Astrocyte of the cerebellum (primary cell): ENCODE data around the gene FRMD1.

Experiments
- DNase-seq: peaks from one replicate; pipeline ENCODE4 v3.0.0-alpha.2; 2011; ENCODE audit warnings: low read depth
- H3K4me3 ChIP-seq: 2 replicates; pipeline ENCODE4 v1.5.1; 2011; ENCODE audit warnings: mild to moderate bottlenecking, low read depth, low read length, moderate library complexity
- in situ Hi-C: cut with HindIII; loops from 2 replicates; pipeline ENCODE4 v1.10.0; 2017; ENCODE audit warnings: low sequenced_read_pairs
- TF ChIP-seq, protein P1 (sequence below): IDR thresholded peaks from 2 replicates; pipeline ENCODE4 v1.5.1; 2012; ENCODE audit warnings: low read length, low read depth, moderate library complexity, mild to moderate bottlenecking; ENCODE audit errors: missing control alignments

The FRMD1 gene

DNA sequence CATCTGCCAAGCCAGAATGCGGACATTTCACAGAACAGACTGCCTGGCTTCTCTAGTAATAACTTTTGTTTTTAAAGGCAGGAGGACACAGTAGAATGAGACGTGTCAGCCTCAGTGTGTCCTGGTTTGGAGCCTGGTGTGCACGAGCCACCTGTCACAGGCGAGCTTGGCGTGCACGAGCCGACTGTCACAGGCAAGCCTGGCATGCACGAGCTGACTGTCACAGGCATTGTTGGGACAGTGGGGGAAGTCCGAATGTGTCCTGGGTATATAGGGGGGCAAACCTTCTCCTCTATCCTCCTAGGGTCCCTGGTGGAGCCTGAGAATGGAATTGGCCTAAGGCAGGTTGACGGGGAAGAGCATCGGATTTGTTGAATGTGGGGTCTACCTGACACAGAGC lies 74.1 kb downstream of the FRMD1 start:
- in situ Hi-C loops: no loop called here

DNA sequence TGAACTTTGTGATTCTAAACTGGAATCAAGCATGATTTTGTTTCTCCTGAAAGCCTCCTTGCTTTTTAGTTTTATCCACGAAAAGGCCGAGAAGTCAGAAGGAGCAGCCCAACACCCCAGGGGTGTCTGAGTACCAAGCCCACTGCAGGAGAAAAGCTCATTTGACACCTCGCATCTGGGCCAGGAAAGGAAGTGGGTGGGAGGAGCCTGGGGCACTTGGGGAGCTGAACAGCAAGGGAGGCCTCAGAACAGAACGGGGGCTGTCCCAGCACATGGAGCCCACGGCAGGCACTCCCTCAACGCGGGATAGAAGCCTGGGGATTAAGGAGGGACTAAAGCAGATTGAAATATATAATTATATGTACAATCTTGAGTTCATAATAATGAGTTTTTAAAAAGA lies 75.0 kb downstream of the FRMD1 start:
- no peak overlapping the region for H3K4me3 ChIP-seq
- no peak for DNase-seq
- in situ Hi-C loops: no loop called here
- TF ChIP-seq, protein P1, sequence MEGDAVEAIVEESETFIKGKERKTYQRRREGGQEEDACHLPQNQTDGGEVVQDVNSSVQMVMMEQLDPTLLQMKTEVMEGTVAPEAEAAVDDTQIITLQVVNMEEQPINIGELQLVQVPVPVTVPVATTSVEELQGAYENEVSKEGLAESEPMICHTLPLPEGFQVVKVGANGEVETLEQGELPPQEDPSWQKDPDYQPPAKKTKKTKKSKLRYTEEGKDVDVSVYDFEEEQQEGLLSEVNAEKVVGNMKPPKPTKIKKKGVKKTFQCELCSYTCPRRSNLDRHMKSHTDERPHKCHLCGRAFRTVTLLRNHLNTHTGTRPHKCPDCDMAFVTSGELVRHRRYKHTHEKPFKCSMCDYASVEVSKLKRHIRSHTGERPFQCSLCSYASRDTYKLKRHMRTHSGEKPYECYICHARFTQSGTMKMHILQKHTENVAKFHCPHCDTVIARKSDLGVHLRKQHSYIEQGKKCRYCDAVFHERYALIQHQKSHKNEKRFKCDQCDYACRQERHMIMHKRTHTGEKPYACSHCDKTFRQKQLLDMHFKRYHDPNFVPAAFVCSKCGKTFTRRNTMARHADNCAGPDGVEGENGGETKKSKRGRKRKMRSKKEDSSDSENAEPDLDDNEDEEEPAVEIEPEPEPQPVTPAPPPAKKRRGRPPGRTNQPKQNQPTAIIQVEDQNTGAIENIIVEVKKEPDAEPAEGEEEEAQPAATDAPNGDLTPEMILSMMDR: no peak

More for the DNA sequence above, 74.1 kb downstream of the FRMD1 start:
- TF ChIP-seq, protein P1: no peak
- H3K4me3 ChIP-seq: no peak overlapping the region
- no peak for DNase-seq
